Breast epithelium (tissue), 4 donors: ENCODE data around the gene PLPPR2. TPM values are rescaled to one million over a fixed set of nuclear protein-coding genes. Genes with fewer than 3 reads are reported as not detected.
A peak's percentile ranks its signal among the peaks of the same experiment; 100 is the strongest.
"Not testable (repeated sequence)": the region's sequence is repeated elsewhere in the genome, so short reads cannot be mapped to it uniquely, and the experiment has no call there.

Source experiments
- DNase-seq, 2 donors: peaks; one replicate each; pipeline ENCODE4 v3.0.0-alpha.2; 2019; ENCODE audit warnings: low spot score in 2 of 2
- H3K27ac ChIP-seq, 2 donors: fragments of 200-600 bp; sonication (generic) in 1 of 2; one replicate each; pipeline ENCODE4 v1.5.1; 2016 to 2019; ENCODE audit warnings: mild to moderate bottlenecking in 1 of 2
- H3K27me3 ChIP-seq, 2 donors: fragments of 200-600 bp; sonication (generic) in 1 of 2; one replicate each; pipeline versions ENCODE4 v1.5.1 to v1.6.0; 2017 to 2019; ENCODE audit warnings: control low read depth in 1 of 2, mild to moderate bottlenecking in 1 of 2
- H3K36me3 ChIP-seq: fragments of 200-600 bp; one replicate; pipeline ENCODE4 v1.5.1; 2019
- H3K4me1 ChIP-seq, 2 donors: fragments of 200-600 bp; sonication (generic); one replicate each; pipeline ENCODE4 v1.5.1; 2016 to 2019; ENCODE audit warnings: control low read depth in 1 of 2
- H3K4me3 ChIP-seq, 3 donors: fragments of 200-600 bp; sonication (generic); 1 replicate in 2 of 3; 2 replicates in 1 of 3; pipeline ENCODE4 v1.5.1; 2016 to 2019; ENCODE audit warnings: mild to moderate bottlenecking in 3 of 3, moderate library complexity in 2 of 3
- H3K9me3 ChIP-seq, 2 donors: fragments of 200-600 bp; sonication (generic) in 1 of 2; one replicate each; pipeline ENCODE4 v1.5.1; 2016 to 2019; ENCODE audit warnings: control low read depth in 1 of 2
- POLR2A ChIP-seq: fragments of 450-650 bp; IDR thresholded peaks from one replicate; pipeline ENCODE4 v1.6.1; 2016; ENCODE audit warnings: antibody characterized with exemption, mild to moderate bottlenecking, moderate library complexity
- POLR2AphosphoS5 ChIP-seq, 3 donors: sonication (generic); formaldehyde crosslinking; IDR thresholded peaks; one replicate each; pipeline ENCODE4 v1.6.1; 2017; ENCODE audit warnings: antibody characterized with exemption in 3 of 3
- intact Hi-C: fragments of 100-400 bp; cut with DNase I; formaldehyde crosslinking; loops from one replicate; pipeline ENCODE4 v1.15.1; 2023; ENCODE audit warnings: low total_unique reads
- total RNA-seq, 3 donors: library from RNA; depleted of rRNA; stranded (reverse); fragments of >200 nt; gene quantifications; one replicate each; pipeline ENCODE4 v1.1.0, GENCODE V29; 2016
- TF ChIP-seq, protein P1 (sequence below), 3 donors: fragments of 450-650 bp; IDR thresholded peaks; one replicate each; pipeline ENCODE4 v1.5.1; 2016 to 2017; ENCODE audit warnings: antibody characterized with exemption in 3 of 3, mild to moderate bottlenecking in 3 of 3, moderate library complexity in 3 of 3

Gene PLPPR2
- total RNA-seq, 3 donors from 2014 or later = 7.7 to 19.0 (median 11.3) TPM

DNA sequence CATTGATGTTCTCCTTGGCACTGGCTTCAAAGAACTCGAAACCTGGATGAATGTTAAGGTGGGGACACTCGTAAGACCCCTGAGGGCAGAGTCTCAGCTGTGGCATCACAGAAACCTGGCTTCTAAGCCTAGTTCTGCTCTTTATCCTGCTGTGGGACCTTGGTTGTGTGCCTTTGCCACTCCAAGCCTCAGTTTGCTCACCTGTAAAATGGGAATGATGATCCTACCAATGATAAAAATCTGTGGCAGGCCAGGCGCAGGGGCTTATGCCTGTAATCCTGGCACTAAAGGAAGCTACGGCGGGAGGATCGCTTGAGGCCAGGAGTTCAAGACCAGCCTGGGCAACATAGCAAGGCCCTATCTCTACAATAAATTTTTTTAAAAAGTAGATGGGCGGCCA lies 29.7 kb upstream of the PLPPR2 start:
- no peak for DNase-seq
- H3K27me3 ChIP-seq = no peaks in the 10 kb centered on the region
- TF ChIP-seq POLR2A = no peak
- TF ChIP-seq POLR2AphosphoS5 (IDR thresholded peaks at IDR 0.05) = no peak
- TF ChIP-seq, protein P1, sequence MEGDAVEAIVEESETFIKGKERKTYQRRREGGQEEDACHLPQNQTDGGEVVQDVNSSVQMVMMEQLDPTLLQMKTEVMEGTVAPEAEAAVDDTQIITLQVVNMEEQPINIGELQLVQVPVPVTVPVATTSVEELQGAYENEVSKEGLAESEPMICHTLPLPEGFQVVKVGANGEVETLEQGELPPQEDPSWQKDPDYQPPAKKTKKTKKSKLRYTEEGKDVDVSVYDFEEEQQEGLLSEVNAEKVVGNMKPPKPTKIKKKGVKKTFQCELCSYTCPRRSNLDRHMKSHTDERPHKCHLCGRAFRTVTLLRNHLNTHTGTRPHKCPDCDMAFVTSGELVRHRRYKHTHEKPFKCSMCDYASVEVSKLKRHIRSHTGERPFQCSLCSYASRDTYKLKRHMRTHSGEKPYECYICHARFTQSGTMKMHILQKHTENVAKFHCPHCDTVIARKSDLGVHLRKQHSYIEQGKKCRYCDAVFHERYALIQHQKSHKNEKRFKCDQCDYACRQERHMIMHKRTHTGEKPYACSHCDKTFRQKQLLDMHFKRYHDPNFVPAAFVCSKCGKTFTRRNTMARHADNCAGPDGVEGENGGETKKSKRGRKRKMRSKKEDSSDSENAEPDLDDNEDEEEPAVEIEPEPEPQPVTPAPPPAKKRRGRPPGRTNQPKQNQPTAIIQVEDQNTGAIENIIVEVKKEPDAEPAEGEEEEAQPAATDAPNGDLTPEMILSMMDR (IDR thresholded peaks at IDR 0.05) = no peak
- no peaks in the 10 kb centered on the region for H3K36me3 ChIP-seq
- H3K4me1 ChIP-seq = peaks cover 15 to 21% of the 10 kb centered on the region in 2 donors
- H3K4me3 ChIP-seq = no peak overlapping the region
- H3K9me3 ChIP-seq = no peaks in the 10 kb centered on the region
- intact Hi-C loops = no loop called here
- H3K27ac ChIP-seq = peak overlapping the region; percentile 74 to 85

DNA sequence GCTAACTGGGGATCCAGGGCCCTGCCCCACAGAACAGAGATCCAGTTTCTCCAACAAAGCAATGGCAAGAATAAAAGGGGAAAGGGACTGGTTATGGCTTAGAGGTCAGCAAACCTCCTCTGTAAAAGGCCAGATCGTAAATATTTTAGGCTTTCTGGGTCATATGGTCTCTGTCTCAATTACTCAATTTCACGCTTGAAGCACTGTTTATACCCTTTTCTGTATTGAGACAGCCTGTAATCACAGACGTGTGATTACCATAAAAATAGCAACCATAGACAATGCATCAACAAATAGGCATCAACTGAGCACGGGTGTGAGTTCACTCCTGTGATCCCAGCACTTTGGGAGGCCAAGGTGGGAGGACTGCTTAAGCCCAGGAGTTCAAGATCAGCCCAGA lies 25.1 kb upstream of the PLPPR2 start:
- H3K4me1 ChIP-seq = no peaks in the 10 kb centered on the region
- no peak overlapping the region for H3K27ac ChIP-seq
- DNase-seq = no peak
- no peaks in the 10 kb centered on the region for H3K27me3 ChIP-seq
- H3K9me3 ChIP-seq = no peaks in the 10 kb centered on the region
- H3K36me3 ChIP-seq = no peaks in the 10 kb centered on the region
- no peak overlapping the region for H3K4me3 ChIP-seq
- intact Hi-C loops = no loop called here
- TF ChIP-seq POLR2A (no peak), POLR2AphosphoS5 (IDR thresholded peaks at IDR 0.05) (no peak)
- TF ChIP-seq, protein P1 (IDR thresholded peaks at IDR 0.05) = no peak

DNA sequence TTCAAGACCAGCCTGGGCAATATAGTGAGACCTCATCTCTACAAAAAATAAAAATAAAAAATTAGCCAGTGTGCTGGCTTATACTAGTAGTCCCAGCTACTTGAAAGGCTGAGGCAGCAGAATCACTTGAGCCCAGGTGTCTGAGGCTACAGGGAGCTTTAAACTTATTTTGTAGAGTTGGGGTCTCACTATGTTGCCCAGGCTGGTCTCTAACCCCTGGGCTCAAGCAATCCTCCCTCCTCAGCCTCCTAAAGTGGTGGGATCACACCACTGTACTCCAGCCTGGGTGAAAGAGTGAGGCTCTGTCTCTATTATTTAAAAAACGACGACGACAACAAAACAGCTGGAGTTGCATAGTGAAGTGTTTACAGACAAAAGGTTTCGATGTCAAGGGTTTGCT lies 23.7 kb upstream of the PLPPR2 start:
- no peak overlapping the region for H3K27ac ChIP-seq
- TF ChIP-seq, protein P1 (IDR thresholded peaks at IDR 0.05) = no peak
- TF ChIP-seq POLR2AphosphoS5 (IDR thresholded peaks at IDR 0.05) (no peak), POLR2A (no peak)
- no peaks in the 10 kb centered on the region for H3K36me3 ChIP-seq
- intact Hi-C loops = no loop called here
- H3K4me3 ChIP-seq = no peak overlapping the region
- no peaks in the 10 kb centered on the region for H3K27me3 ChIP-seq
- H3K4me1 ChIP-seq = no peaks in the 10 kb centered on the region
- no peaks in the 10 kb centered on the region for H3K9me3 ChIP-seq
- DNase-seq = no peak

DNA sequence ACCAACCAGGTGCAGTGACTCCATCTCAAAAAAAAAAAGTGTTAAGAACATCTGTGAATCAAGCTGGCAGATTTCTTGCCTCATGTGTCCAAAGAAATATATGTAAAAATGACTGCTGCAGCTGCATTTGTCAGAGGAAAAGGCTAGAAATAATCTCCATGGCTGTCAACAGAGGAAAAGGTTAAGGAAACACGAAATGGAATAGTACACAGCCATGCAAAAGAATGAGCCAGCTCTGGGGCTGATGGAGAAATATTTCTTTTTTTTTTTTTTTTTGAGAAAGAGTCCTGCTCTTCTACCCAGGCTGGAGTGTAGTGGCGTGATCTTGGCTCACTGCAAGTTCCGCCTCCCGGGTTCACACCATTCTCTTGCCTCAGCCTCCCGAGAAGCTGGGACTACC lies 22.4 kb upstream of the PLPPR2 start:
- no peak for DNase-seq
- Histone ChIP-seq H3K27ac (no peak overlapping the region), H3K9me3 (no peaks in the 10 kb centered on the region), H3K27me3 (no peaks in the 10 kb centered on the region), H3K36me3 (no peaks in the 10 kb centered on the region), H3K4me3 (no peak overlapping the region), H3K4me1 (no peaks in the 10 kb centered on the region)
- intact Hi-C loops = no loop called here
- no peak for TF ChIP-seq POLR2A
- TF ChIP-seq POLR2AphosphoS5 (IDR thresholded peaks at IDR 0.05) = no peak
- TF ChIP-seq, protein P1 (IDR thresholded peaks at IDR 0.05) = no peak

DNA sequence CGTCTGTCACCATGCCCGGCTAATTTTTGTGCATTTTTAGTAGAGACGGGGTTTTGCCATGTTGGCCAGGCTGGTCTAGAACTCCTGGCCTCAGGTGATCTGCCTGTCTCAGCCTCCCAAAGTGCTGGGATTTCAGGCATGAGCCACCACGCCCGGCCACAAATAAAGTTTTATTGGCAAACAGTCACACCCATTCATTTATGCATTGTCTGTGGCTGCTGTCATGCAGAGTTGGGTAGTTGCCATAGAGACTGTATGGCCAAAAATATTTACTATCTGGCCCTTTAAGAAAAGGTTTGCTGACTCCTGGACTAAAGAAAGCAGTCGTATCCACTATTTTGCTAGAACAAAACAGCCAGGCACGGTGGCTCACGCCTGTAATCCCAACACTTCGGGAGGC lies 21.4 kb upstream of the PLPPR2 start:
- H3K27ac ChIP-seq, H3K4me1 ChIP-seq, H3K9me3 ChIP-seq, H3K27me3 ChIP-seq, H3K36me3 ChIP-seq, intact Hi-C loops, H3K4me3 ChIP-seq, DNase-seq: not testable (repeated sequence)

DNA sequence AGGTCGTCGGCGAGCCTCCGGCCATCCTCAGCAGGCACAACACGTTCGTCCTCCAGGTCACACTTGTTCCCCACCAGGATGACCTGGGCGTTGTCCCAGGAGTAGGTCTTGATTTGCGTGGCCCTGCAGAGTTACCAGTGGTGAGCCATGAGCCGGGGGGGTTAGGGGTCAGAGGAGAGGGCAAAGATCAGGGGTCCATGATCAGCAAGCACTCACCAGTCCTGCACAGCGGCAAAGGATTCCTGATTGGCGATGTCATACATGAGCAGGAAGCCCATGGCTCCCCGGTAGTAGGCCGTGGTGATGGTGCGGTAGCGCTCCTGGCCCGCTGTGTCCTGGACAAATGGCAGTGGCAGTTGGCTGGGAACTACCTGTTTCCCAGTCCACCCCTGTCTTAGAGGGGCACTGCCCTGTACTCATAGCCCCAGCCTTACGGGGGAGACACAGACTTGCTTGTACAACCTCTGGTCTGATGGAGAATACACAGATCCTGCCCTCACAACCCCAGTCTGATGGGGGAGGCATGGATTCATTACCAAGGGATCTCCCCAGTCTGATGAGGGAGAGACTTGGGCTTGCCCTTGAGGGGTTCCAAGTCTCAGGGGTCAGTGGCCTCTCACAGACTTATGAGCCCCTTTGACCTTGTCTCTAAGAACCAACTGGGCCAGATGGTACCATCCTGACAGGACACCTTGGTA lies 19.6 kb upstream of the PLPPR2 start:
- Histone ChIP-seq H3K4me1 (no peaks in the 10 kb centered on the region), H3K4me3 (no peak overlapping the region), H3K27ac (no peak overlapping the region), H3K9me3 (no peaks in the 10 kb centered on the region), H3K27me3 (no peaks in the 10 kb centered on the region), H3K36me3 (no peaks in the 10 kb centered on the region)
- intact Hi-C loops = no loop called here
- DNase-seq = no peak
- no peak for TF ChIP-seq POLR2AphosphoS5 (IDR thresholded peaks at IDR 0.05)
- TF ChIP-seq, protein P1 (IDR thresholded peaks at IDR 0.05) = no peak
- TF ChIP-seq POLR2A = no peak
